Inferior parietal cortex (tissue), 1 donor: ENCODE measurements around the gene ADAMTS9.

Experiments used
- DNase-seq: peaks from one replicate; pipeline ENCODE4 v3.0.0-alpha.2; 2016; ENCODE audit errors: extremely low spot score

ADAMTS9 gene

GRCh38 chr3:64620020-64620419 is 67.8 kb downstream of the ADAMTS9 start:
- no peak for DNase-seq

GRCh38 chr3:64619216-64619615 is 68.6 kb downstream of the ADAMTS9 start:
- no peak for DNase-seq

DNA sequence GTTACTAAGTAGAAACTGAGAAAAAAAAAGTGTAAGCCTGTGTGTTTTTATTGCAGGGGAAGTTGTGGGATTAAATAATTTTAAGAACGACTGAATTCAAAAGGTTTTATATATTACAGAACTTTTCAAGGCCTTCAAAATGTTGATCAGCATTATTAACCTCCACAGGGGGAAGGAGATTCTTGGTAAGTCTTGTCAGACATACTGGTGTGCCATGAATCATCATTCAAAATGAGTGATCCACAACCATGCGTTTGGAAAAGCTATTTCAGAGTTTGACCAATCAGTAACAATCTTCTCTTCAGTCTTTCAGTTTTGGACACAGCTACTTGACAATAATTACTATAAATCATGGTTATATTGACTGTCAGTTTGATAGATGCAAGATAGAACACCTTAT is 70.2 kb downstream of the ADAMTS9 start:
- no peak for DNase-seq

- no peak for DNase-seq
Observed at GRCh38 chr3:64616953-64617352, 70.8 kb downstream of the ADAMTS9 start.

- DNase-seq, result no peak
Observed at GRCh38 chr3:64612916-64613526, 74.8 kb downstream of the ADAMTS9 start.

DNA sequence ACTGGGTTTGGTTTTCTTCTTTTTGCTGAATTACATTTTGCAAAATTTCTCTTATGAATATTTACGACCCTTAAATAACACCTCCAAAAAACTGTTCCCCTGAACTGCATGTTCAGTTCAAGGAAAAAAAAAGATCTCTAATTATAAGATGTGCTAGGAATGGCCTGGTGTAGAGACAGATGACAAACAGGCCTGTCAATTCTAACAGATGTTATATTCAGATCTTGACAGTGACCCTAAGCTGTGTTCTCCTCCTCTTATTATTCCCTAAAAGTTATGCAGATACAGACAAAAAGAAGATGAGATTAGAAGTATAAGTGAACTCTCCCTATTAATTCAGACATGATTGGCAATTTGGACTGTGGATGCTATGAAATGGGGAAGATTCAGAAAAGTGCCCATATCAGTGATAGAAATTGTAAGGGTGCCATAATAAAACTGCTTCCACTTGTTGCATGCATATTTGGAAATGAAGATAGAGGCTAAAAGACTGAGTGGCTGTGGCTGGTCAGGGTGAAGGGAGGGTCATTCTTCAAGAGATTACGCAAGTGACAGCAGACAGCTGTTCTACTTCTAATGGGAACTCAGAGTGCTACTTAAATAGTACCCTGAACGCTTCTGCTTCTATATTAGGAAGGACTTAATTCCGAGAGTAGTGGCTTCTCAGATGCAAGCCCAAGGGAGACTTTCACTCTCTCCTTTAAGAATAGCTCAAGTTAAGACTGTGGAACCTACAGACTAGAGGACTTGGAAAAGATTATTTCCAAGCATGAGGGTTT is 75.5 kb downstream of the ADAMTS9 start:
- DNase-seq, result no peak

- DNase-seq, result no peak
Observed at GRCh38 chr3:64608741-64609140, 79.1 kb downstream of the ADAMTS9 start.

DNA sequence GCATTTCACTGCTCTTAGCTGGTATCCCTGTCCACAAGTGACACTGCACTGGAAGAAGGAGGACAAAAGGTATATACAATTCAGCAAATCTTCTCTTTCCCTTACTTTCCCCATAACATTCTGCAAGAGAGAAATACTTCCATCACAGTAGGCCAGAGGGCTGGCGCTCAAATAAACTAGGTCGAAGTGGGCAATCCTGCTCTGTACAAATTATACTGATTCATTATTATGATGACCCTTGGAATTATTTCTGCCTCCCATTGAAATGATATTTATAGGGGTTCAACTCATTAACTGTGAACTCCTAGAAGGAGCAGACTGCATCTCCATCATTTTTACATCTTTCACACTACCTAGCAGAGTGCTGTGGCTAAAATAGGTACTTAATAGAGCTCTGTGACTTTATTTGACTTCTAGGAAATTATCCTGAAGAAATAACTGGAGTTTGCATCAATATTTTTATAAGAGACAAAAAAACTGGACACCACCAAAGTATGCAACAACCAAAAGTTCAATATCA is 80.7 kb downstream of the ADAMTS9 start:
- DNase-seq, result no peak

- DNase-seq, result no peak
Observed at GRCh38 chr3:64604313-64604712, 83.5 kb downstream of the ADAMTS9 start.

DNA sequence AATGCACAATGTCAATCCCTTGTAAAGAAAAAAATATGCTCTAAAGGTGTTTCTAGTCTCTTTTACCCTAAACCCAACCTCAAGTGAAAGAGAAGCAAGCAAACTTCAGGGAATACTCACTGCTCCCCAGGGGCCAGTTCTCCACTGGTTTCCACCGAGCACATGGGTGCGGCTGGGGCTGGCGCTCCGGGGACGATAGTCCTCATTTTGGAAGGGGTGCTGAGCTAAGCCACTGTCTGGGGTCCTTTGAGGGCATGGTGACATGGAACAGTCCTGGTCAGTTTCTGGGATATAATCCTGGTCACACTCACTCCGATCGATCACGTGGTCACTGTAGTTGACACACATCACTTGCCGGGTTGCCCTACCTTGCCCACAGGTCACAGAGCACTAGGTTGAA is 86.0 kb downstream of the ADAMTS9 start:
- no peak for DNase-seq

GRCh38 chr3:64600246-64600950 is 87.4 kb downstream of the ADAMTS9 start:
- no peak for DNase-seq

- DNase-seq, result no peak
Observed at GRCh38 chr3:64599651-64600050, 88.1 kb downstream of the ADAMTS9 start.

DNA sequence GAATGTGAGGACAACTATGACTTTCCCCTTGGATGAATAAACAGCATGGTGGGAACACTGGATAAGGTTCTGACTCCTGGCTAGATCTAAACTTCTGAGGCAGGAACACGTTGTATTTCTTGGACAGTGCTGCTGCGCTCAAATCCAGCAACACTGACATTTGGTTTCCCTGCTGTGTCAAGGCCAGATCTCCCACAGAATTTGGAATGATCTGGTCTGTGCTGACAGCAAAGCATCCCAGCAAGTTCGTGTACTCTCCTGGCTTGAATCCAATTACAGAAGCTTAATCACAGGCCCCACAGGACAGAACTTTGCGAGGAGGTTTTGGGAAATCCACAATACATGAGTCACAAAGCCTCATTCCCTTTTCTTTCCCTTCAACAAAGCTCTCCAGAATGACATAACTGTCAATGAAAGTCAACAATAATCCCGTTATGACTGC is 92.5 kb downstream of the ADAMTS9 start:
- DNase-seq, result no peak

- no peak for DNase-seq
Observed at GRCh38 chr3:64594134-64594533, 93.7 kb downstream of the ADAMTS9 start.

DNA sequence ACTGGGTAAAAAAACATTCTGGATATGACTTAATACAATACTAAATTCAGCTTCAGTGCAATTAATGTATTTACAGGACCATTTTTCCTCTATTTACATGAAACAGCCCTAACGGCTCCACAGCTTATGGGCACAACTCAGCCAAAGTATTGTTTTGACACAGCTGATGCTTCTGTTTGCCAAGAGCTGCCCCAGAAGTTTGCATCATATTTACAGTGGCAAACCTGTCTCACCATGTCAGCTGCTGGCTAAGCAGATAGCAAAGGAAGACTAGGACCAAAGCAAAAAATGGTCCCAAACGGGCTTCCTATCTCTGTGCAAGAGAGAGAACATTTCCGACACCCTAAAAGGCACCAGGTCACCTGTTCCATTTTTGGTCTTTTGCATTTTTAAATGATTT is 94.5 kb downstream of the ADAMTS9 start:
- DNase-seq, result no peak

DNA sequence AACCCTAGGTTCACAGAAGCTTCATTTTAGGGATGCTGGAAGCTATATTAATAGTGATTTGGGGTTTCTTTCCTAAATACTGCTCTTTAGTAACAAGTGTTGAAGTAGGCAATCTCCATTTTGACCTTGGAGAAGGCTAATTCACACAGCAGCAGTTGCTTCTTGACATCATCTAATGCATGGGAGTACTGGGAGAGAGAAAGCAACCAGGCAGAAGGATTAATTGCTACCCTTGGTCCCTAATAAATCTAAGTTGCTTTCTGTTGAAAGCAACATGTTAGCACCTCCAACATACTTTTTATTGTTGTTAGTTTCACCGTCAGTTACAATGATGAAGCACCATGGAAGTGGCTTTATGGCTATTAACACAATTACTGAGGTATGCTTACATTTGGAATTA is 96.2 kb downstream of the ADAMTS9 start:
- DNase-seq, result no peak

GRCh38 chr3:64588380-64588779 is 99.4 kb downstream of the ADAMTS9 start:
- DNase-seq, result no peak

GRCh38 chr3:64586952-64587351 is 100.8 kb downstream of the ADAMTS9 start:
- DNase-seq, result no peak

- DNase-seq, result no peak
Observed at GRCh38 chr3:64584179-64584578, 103.6 kb downstream of the ADAMTS9 start.

- no peak for DNase-seq
Observed at GRCh38 chr3:64578797-64579196, 109.0 kb downstream of the ADAMTS9 start.

DNA sequence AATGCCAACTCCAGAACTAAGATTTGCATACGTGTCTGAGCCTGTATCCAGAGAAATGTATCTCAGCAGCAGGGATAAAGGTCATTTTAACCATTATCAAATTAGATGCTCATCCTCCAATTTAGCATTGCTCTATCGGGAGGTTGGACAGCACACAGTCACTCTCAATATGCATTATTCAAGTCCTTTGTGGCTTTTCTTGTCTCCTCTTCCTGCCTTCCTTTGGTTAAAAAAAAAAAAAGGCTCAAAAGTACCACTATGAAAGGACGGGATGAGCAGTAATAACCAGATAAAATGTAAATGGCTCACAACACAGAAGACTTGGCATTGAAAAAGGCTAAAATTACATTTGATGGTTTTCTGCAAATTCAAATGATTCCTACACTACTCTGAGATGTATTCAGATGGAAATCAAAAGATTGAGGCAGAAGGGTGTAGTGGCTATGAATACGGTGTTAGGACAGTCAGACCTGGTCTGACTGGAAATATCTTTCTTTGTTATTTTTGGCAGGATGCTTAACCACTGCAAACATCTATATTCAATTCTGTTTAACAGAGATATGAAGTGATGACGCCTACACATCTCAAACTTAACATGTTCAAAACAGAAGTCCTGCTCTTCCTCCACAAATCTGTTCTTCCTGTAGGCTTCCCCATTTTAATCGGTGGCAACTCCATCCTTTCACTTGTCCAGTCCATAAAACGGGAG is 109.6 kb downstream of the ADAMTS9 start:
- DNase-seq, result no peak

DNA sequence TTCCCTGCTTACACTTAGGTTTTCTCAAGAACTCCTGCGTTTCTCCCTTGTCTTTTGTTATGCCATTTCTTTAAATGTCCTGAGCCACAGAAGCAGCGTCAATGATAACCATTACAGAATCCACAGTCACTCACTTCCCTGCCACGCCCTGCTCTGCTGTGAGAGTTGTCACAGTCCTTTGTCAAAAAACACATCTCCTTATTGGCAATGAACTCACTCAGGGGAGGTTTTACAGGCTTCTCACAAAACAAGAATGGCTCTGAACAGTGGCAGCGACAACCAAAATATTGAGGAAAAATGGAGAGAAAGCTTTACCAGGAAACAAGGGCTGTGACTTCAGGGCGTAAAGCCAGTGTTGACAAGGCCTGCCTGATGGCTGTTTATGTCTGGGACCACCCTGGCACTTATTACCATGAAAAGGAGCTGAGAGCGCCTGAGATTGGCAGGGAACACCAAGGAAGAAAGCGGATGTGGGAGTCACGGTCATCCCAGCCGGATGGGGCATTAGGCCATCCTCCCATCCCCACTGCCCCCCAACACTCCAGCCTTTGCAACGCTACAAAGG is 111.5 kb downstream of the ADAMTS9 start:
- no peak for DNase-seq
